ENCODE data around the gene SUPT5H.

SUPT5H gene

DNA sequence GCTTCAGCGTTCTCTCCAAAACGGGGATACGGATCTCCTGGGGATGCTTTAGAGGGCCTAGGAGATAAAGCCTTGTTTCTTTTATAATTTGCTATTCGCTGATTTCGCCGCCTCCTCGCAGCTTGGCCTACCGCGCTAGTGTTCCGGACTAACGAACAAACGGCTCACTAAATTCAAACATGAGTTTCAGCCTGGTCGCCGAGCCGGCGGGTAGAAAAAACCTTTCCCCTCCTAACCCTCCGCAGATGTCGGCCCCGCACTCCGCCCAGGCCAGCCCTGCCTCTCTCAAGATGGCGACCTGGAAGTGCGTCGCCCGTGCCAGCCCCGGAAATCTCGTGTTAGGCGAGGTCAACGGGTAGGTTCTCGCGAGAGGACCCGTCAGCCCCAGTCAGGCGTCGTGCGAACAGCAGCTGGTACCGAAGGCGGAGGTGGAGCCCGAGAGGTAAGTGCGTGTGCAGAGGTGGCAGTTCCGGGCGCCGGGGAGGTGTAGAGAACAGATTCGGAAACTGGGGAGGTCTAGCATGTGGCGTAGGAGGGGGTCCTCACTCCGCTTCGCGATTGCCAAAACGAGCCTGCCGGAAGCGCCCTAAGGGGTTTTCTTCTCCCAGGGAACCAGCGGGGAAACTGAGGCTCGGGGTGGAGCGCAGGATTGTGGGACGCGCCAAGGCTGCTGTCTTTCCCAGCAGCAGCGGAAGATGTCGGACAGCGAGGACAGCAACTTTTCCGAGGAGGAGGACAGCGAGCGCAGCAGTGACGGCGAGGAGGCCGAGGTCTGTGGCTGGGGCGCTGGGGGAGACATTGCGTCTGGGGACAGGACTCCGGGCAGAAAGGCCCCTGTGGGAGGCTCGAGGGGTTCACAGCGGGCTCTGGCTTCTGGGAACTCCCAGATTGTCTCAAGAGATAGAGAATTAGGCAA lies at the start of gene SUPT5H:
TSS of gene SUPT5H (plus strand) at position 387 of the 916 bp plus-strand sequence. CDS start at position 696, 309 bp downstream.
- peaks cover 3 to 32% of the 10 kb centered on the region in 2 donors for H3K4me1 ChIP-seq (ENCODE audit: control insufficient read depth in 1 of 2, insufficient read depth in 2 of 2, low read length in 2 of 2)

DNA sequence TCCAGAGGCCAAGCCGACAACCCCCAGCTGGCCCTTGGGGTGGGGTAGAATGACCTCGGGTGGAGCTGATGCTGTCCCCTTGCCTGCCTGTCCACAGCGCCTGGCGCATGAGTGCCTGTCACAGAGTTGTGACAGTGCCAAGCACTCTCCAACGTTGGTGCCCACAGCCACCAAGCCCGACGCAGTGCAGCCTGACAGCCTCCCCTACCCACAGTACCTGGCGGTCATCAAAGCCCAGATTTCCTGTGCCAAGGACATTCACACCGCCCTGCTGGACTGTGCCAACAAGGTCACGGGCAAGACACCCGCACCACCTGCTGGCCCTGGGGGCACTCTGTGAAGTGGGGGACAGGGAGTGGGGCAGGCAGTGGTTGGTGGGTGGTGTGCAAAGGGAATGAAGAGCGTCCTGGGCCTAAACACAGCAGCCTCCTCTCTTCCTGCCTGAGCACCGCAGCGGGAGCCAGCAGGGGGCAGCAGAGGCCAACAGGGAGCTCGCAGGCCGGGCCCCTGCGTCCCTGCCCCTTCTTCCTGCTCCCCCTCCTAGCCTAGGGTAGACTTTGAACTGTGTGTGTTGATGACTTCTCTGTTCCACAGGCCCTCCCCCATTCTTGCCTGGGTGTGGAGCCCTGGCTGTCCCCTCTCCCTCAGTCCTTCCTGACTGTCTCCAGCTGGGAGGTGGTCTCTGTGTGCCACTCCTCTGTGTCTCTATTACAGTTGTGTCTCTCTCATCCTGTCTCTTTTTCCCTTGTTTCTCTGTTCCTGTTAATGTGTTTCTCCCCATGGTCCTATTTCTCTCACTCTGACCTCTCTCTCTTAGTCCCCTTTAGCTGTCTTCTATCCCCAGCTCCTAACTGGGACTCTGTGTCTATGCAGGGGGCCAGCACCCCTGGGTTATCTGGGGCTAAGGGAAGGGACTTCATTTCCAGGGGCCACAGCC lies 47.8 kb upstream of the SUPT5H start:
- peak overlapping the region; percentile 30 to 44 for H3K4me3 ChIP-seq (ENCODE audit: low read depth in 1 of 2, low read length in 2 of 2)
- H3K4me1 ChIP-seq (ENCODE audit: control insufficient read depth in 1 of 2, insufficient read depth in 2 of 2, low read length in 2 of 2), result peaks cover 15 to 18% of the 10 kb centered on the region in 2 donors
- peak overlapping the region; percentile 95 for H3K27ac ChIP-seq (ENCODE audit: low read length)
- H3K36me3 ChIP-seq (ENCODE audit: control insufficient read depth in 1 of 2, insufficient read depth in 2 of 2, low read length in 2 of 2), result peaks cover 12 to 17% of the 10 kb centered on the region in 2 donors
- H3K27me3 ChIP-seq (ENCODE audit: low read depth, low read length), result no peaks in the 10 kb centered on the region
- H3K9me3 ChIP-seq (ENCODE audit: control insufficient read depth in 1 of 2, low read length in 2 of 2), result no peaks in the 10 kb centered on the region

More for the DNA sequence above, at the start of gene SUPT5H:
- Histone ChIP-seq H3K4me3 (ENCODE audit: low read depth in 1 of 2, low read length in 2 of 2) (peak within 1 kb of the TSS; percentile 93 to 96), H3K27ac (ENCODE audit: low read length) (peak within 1 kb of the TSS; percentile 99), H3K36me3 (ENCODE audit: control insufficient read depth in 1 of 2, insufficient read depth in 2 of 2, low read length in 2 of 2) (peaks cover 3 to 14% of the 10 kb centered on the region in 2 donors), H3K9me3 (ENCODE audit: control insufficient read depth in 1 of 2, low read length in 2 of 2) (no peaks in the 10 kb centered on the region), H3K27me3 (ENCODE audit: low read depth, low read length) (no peaks in the 10 kb centered on the region)

DNA sequence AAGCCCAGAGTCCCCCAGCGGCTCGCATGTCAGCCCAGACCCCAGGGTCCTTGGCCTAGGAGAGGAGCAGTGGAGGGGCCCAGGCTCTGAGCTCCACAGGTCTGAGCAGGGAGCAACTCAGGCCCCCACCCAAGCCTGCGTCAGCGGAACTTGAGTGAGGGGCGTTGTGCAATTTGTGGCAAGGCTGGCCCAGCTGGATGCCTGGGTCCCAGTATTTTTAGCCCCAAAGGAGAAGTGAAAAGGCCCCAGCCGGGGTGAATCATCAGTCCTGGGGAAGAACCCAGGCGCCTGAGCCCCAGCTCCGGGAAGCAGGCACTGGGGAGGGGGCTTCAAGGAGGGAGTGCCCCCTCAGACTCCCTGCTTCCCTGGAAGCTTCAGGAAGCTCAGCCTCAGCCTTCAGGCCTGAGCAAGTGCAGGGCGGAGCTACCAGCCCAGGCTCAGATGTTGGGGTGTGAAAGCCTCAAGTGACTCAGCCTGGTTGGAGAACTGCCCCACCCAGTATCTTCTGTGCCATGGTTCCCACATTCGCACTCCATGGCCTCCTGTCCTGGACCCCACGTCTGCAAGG lies 47.0 kb upstream of the SUPT5H start:
- peaks cover 12 to 22% of the 10 kb centered on the region in 2 donors for H3K36me3 ChIP-seq (ENCODE audit: control insufficient read depth in 1 of 2, insufficient read depth in 2 of 2, low read length in 2 of 2)
- peak overlapping the region; percentile 95 for H3K27ac ChIP-seq (ENCODE audit: low read length)
- H3K4me3 ChIP-seq (ENCODE audit: low read depth in 1 of 2, low read length in 2 of 2), result peak overlapping the region; percentile 30 to 44
- no peaks in the 10 kb centered on the region for H3K27me3 ChIP-seq (ENCODE audit: low read depth, low read length)
- peaks cover 15% of the 10 kb centered on the region in 2 donors for H3K4me1 ChIP-seq (ENCODE audit: control insufficient read depth in 1 of 2, insufficient read depth in 2 of 2, low read length in 2 of 2)
- no peaks in the 10 kb centered on the region for H3K9me3 ChIP-seq (ENCODE audit: control insufficient read depth in 1 of 2, low read length in 2 of 2)

DNA sequence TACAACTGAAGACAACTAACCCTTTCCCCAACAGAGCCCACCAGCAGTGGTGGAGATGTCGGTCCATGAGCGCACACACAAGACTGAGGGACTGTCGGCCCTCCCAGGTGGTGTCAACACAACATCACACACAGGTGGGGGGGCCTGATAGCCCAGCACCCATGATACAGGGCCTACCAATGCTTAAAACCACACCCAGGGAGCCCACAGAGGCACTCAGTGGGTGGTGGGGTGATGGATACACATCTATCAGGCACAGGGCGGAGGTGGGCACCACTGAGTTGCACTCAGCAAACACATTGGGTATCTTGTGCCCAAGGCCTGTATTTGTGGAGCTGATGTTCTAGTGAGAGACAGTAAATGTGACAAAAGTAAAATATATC lies 45.7 kb upstream of the SUPT5H start:
- Histone ChIP-seq H3K4me1 (ENCODE audit: control insufficient read depth in 1 of 2, insufficient read depth in 2 of 2, low read length in 2 of 2) (peaks cover 15% of the 10 kb centered on the region in 2 donors), H3K27ac (ENCODE audit: low read length) (peak overlapping the region; percentile 49), H3K9me3 (ENCODE audit: control insufficient read depth in 1 of 2, low read length in 2 of 2) (no peaks in the 10 kb centered on the region)

DNA sequence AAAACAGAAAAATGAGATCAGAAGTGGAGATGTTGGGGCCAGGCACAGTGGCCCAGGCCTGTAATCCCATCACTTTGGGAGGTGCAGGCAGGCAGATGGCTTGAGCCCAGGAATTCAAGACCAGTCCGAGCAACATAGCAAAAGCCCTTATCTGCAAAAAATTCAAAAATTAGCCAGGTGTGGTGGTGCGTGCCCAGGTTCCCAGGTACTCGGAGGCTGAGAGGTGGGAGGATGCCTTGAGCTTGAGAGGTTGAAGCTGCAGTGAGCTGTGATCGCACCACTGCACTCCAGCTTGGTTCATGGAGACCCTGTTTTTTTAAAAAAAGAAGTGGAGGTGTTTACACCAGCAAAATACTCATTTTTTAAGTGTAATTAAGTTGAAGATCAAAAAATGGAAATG lies 45.3 kb upstream of the SUPT5H start:
- Histone ChIP-seq H3K4me3 (ENCODE audit: low read depth in 1 of 2, low read length in 2 of 2) (no peak overlapping the region), H3K27me3 (ENCODE audit: low read depth, low read length) (no peaks in the 10 kb centered on the region), H3K27ac (ENCODE audit: low read length) (peak overlapping the region; percentile 49), H3K36me3 (ENCODE audit: control insufficient read depth in 1 of 2, insufficient read depth in 2 of 2, low read length in 2 of 2) (peaks cover 3 to 14% of the 10 kb centered on the region in 2 donors), H3K9me3 (ENCODE audit: control insufficient read depth in 1 of 2, low read length in 2 of 2) (no peaks in the 10 kb centered on the region), H3K4me1 (ENCODE audit: control insufficient read depth in 1 of 2, insufficient read depth in 2 of 2, low read length in 2 of 2) (peaks cover 15 to 16% of the 10 kb centered on the region in 2 donors)

More for the DNA sequence above, 45.7 kb upstream of the SUPT5H start:
- H3K36me3 ChIP-seq (ENCODE audit: control insufficient read depth in 1 of 2, insufficient read depth in 2 of 2, low read length in 2 of 2), result peaks cover 4 to 14% of the 10 kb centered on the region in 2 donors
- no peaks in the 10 kb centered on the region for H3K27me3 ChIP-seq (ENCODE audit: low read depth, low read length)
- no peak overlapping the region for H3K4me3 ChIP-seq (ENCODE audit: low read depth in 1 of 2, low read length in 2 of 2)

- H3K4me3 ChIP-seq (ENCODE audit: low read depth in 1 of 2, low read length in 2 of 2), result peak overlapping the region in 1 of 2 donors; percentile 54
- peak overlapping the region; percentile 98 for H3K27ac ChIP-seq (ENCODE audit: low read length)
- H3K36me3 ChIP-seq (ENCODE audit: control insufficient read depth in 1 of 2, insufficient read depth in 2 of 2, low read length in 2 of 2), result peaks cover 0 to 10% of the 10 kb centered on the region in 2 donors
- H3K9me3 ChIP-seq (ENCODE audit: control insufficient read depth in 1 of 2, low read length in 2 of 2), result no peaks in the 10 kb centered on the region
- H3K27me3 ChIP-seq (ENCODE audit: low read depth, low read length), result no peaks in the 10 kb centered on the region
- peaks cover 15 to 22% of the 10 kb centered on the region in 2 donors for H3K4me1 ChIP-seq (ENCODE audit: control insufficient read depth in 1 of 2, insufficient read depth in 2 of 2, low read length in 2 of 2)
Observed at GRCh38 chr19:39401070-39401548, 44.3 kb upstream of the SUPT5H start.

- no peaks in the 10 kb centered on the region for H3K9me3 ChIP-seq (ENCODE audit: control insufficient read depth in 1 of 2, low read length in 2 of 2)
- H3K4me1 ChIP-seq (ENCODE audit: control insufficient read depth in 1 of 2, insufficient read depth in 2 of 2, low read length in 2 of 2), result peaks cover 15 to 22% of the 10 kb centered on the region in 2 donors
- H3K27me3 ChIP-seq (ENCODE audit: low read depth, low read length), result no peaks in the 10 kb centered on the region
- peaks cover 0 to 11% of the 10 kb centered on the region in 2 donors for H3K36me3 ChIP-seq (ENCODE audit: control insufficient read depth in 1 of 2, insufficient read depth in 2 of 2, low read length in 2 of 2)
- H3K4me3 ChIP-seq (ENCODE audit: low read depth in 1 of 2, low read length in 2 of 2), result peak overlapping the region; percentile 54 to 64
- H3K27ac ChIP-seq (ENCODE audit: low read length), result peak overlapping the region; percentile 98
Observed at GRCh38 chr19:39401549-39402345, 43.6 kb upstream of the SUPT5H start.

DNA sequence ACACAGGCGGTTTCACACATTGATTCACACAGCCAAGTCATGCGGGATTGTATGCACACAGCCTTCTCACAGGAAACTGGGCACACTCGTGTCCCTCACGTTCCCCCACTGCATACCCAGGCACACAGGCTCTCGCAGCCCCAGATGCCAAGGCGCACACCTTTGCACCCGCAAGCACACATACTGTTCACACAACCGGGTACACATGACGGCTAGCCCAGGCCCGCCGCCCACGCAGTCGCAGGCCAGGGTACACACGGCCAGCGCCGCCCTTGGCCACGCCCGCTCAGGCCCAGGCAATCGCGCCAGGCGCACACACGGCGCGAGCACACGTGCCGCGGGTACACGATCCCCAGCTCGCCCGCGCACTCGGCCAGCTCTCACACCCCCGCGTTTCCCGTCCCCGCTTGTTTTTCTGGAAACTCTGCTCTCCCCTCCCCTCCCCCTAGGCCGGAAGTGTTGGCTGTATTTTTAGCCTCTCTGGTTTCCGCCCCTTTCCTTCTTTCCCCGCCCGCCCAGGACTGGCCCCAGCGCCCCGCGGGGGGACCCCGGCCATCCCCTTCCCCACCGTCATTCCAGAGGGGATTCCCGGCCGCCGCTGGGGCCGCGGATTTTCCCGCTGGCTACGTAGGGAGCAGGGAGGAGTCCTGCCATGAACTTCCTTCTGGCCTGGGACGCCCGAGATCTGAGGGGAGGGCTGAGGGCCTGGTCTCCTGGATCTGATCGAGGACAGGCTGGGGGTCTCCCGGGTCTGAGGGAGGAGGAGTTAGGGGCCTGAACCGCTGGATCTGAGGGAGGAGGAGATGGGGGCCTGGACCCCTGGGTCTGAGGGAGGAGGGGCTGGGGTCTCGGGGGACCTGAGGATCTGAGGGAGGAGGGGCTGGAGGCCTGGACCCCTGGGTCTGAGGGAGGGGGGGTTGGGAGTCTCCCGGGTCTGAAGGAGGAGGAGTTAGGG lies 42.8 kb upstream of the SUPT5H start:
- peak overlapping the region; percentile 54 to 64 for H3K4me3 ChIP-seq (ENCODE audit: low read depth in 1 of 2, low read length in 2 of 2)
- H3K4me1 ChIP-seq (ENCODE audit: control insufficient read depth in 1 of 2, insufficient read depth in 2 of 2, low read length in 2 of 2), result peaks cover 15 to 16% of the 10 kb centered on the region in 2 donors
- H3K36me3 ChIP-seq (ENCODE audit: control insufficient read depth in 1 of 2, insufficient read depth in 2 of 2, low read length in 2 of 2), result peaks cover 3 to 19% of the 10 kb centered on the region in 2 donors
- H3K9me3 ChIP-seq (ENCODE audit: control insufficient read depth in 1 of 2, low read length in 2 of 2), result no peaks in the 10 kb centered on the region
- no peaks in the 10 kb centered on the region for H3K27me3 ChIP-seq (ENCODE audit: low read depth, low read length)
- H3K27ac ChIP-seq (ENCODE audit: low read length), result peak overlapping the region; percentile 98

- peaks cover 6 to 7% of the 10 kb centered on the region in 2 donors for H3K4me1 ChIP-seq (ENCODE audit: control insufficient read depth in 1 of 2, insufficient read depth in 2 of 2, low read length in 2 of 2)
Observed at GRCh38 chr19:39403331-39404312, 41.8 kb upstream of the SUPT5H start.

More at GRCh38 chr19:39403331-39404312, 41.8 kb upstream of the SUPT5H start:
- Histone ChIP-seq H3K36me3 (ENCODE audit: control insufficient read depth in 1 of 2, insufficient read depth in 2 of 2, low read length in 2 of 2) (peaks cover 13 to 29% of the 10 kb centered on the region in 2 donors), H3K27me3 (ENCODE audit: low read depth, low read length) (no peaks in the 10 kb centered on the region), H3K9me3 (ENCODE audit: control insufficient read depth in 1 of 2, low read length in 2 of 2) (no peaks in the 10 kb centered on the region), H3K27ac (ENCODE audit: low read length) (peak overlapping the region; percentile 98), H3K4me3 (ENCODE audit: low read depth in 1 of 2, low read length in 2 of 2) (peak overlapping the region; percentile 54 to 64)

Data from muscle layer of duodenum (tissue), 2 donors.